ENCODE measurements around the gene DIPK2B.

DIPK2B gene

GRCh38 chrX:45228126-45228525 lies 27.4 kb upstream of the DIPK2B start:
- CTCF ChIA-PET = interaction anchor here (1.1 to 1.4 kb wide), 3 partner anchors 14 to 192 kb away, joined by 3 read pairs; no protein-coding TSS in a partner anchor
- peaks cover 0 to 5% (median 0%) of the 10 kb centered on the region in 5 experiments for H3K27me3 ChIP-seq (replicated peaks in 2 of 5; ENCODE audit: control insufficient read depth in 4 of 5, insufficient read depth in 5 of 5, low read length in 4 of 5)
- WGBS (ENCODE audit: insufficient coverage) = 88% methylated on average over 3 of the region's 4 CpGs
- no peak overlapping the region for H3K27ac ChIP-seq (ENCODE audit: insufficient read depth in 1 of 2, low read depth in 1 of 2, low read length in 2 of 2, poor library complexity in 1 of 2, severe bottlenecking in 2 of 2)
- peaks cover 0 to 1% (median 0%) of the 10 kb centered on the region in 5 experiments for H3K9me3 ChIP-seq (ENCODE audit: control extremely low read depth in 1 of 5, control insufficient read depth in 4 of 5, insufficient read depth in 2 of 5, low read depth in 1 of 5, low read length in 4 of 5)
- H3K36me3 ChIP-seq (ENCODE audit: control insufficient read depth in 4 of 4, insufficient read depth in 4 of 4, low read length in 3 of 4) = no peaks in the 10 kb centered on the region
- H3K4me1 ChIP-seq (ENCODE audit: control extremely low read depth in 1 of 4, control insufficient read depth in 4 of 4, insufficient read depth in 4 of 4, low read length in 3 of 4) = peaks cover 4 to 21% (median 13%) of the 10 kb centered on the region in 4 experiments
- POLR2A ChIA-PET = no interaction called here
- no peak overlapping the region for H3K4me3 ChIP-seq (ENCODE audit: control insufficient read depth in 1 of 7, extremely low read depth in 1 of 7, insufficient read depth in 4 of 7, low read depth in 2 of 7, low read length in 6 of 7)
- no peak for DNase-seq

DNA sequence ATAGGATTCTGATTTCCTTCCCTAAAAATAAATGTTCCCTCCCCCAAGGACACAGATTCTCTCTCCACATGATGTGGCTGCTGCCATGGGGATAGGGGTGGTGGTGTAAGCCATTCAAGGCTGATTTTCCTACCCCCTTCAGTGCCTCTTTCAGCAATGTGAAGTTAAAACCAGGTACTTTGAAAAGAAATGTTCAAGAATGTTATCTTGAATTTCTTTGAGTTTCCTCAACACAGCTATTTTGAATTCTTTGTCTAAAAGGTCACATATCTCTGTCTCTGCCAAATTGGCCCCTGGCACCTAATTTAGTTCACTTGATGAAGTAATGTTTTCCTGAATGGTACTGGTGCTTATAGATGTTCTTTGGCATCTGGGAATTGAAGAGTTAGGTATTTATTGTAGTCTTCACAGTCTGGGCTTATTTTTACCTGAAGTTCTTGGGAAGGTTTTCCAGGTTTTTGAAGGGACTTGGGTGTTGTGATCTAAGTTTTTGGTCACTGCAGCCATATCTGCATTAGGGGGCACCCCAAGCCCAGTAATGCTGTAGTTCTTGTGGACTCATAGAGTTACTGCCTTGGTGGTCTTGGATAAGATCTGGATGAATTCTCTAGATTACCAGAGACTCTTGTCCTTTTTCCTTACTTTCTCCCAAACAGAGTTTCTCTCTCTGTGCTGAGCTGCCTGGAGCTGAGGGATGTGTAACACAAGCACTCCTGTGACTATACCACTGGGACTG lies 7.6 kb upstream of the DIPK2B start:
- Histone ChIP-seq H3K4me1 (ENCODE audit: control extremely low read depth in 1 of 4, control insufficient read depth in 4 of 4, insufficient read depth in 4 of 4, low read length in 3 of 4) (no peaks in the 10 kb centered on the region), H3K9me3 (ENCODE audit: control extremely low read depth in 1 of 5, control insufficient read depth in 4 of 5, insufficient read depth in 2 of 5, low read depth in 1 of 5, low read length in 4 of 5) (peaks cover 2 to 4% (median 3%) of the 10 kb centered on the region in 5 experiments), H3K27me3 (replicated peaks in 2 of 5; ENCODE audit: control insufficient read depth in 4 of 5, insufficient read depth in 5 of 5, low read length in 4 of 5) (peaks cover 0 to 8% (median 0%) of the 10 kb centered on the region in 5 experiments), H3K36me3 (ENCODE audit: control insufficient read depth in 4 of 4, insufficient read depth in 4 of 4, low read length in 3 of 4) (no peaks in the 10 kb centered on the region), H3K4me3 (ENCODE audit: control insufficient read depth in 1 of 7, extremely low read depth in 1 of 7, insufficient read depth in 4 of 7, low read depth in 2 of 7, low read length in 6 of 7) (no peak overlapping the region), H3K27ac (ENCODE audit: insufficient read depth in 1 of 2, low read depth in 1 of 2, low read length in 2 of 2, poor library complexity in 1 of 2, severe bottlenecking in 2 of 2) (no peak overlapping the region)
- ChIA-PET CTCF (no interaction called here), POLR2A (no interaction called here)
- no peak for DNase-seq

DNA sequence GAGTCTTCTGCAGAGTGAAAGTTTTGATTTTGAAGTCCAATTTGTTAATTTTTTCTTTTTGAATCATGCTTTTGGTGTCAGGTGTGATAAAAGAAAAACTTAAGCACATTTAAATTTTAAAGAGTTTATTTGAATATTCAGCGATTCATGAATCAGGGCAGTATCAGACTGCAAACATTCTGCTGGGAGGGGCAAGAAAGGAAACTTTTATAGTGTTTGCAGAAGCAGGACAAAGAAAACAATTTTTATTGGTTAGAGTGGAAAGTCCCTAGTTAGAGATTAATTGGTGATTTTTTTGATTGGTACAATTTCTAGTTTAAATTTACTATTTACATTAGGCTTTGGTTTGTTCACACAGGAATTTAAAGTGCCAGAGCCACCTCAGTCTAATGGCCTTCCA lies 1.5 kb upstream of the DIPK2B start:
- Histone ChIP-seq H3K36me3 (ENCODE audit: control insufficient read depth in 4 of 4, insufficient read depth in 4 of 4, low read length in 3 of 4) (no peaks in the 10 kb centered on the region), H3K4me3 (ENCODE audit: control insufficient read depth in 1 of 7, extremely low read depth in 1 of 7, insufficient read depth in 4 of 7, low read depth in 2 of 7, low read length in 6 of 7) (no peak overlapping the region), H3K4me1 (ENCODE audit: control extremely low read depth in 1 of 4, control insufficient read depth in 4 of 4, insufficient read depth in 4 of 4, low read length in 3 of 4) (peaks cover 0 to 15% (median 4%) of the 10 kb centered on the region in 4 experiments), H3K27me3 (replicated peaks in 2 of 5; ENCODE audit: control insufficient read depth in 4 of 5, insufficient read depth in 5 of 5, low read length in 4 of 5) (peaks cover 0 to 31% (median 0%) of the 10 kb centered on the region in 5 experiments), H3K27ac (ENCODE audit: insufficient read depth in 1 of 2, low read depth in 1 of 2, low read length in 2 of 2, poor library complexity in 1 of 2, severe bottlenecking in 2 of 2) (no peak overlapping the region), H3K9me3 (ENCODE audit: control extremely low read depth in 1 of 5, control insufficient read depth in 4 of 5, insufficient read depth in 2 of 5, low read depth in 1 of 5, low read length in 4 of 5) (peaks cover 0 to 2% (median 0%) of the 10 kb centered on the region in 5 experiments)
- WGBS (ENCODE audit: insufficient coverage) = 100% methylated on average over 1 of the region's 1 CpG
- DNase-seq = no peak
- ChIA-PET CTCF (no interaction called here), POLR2A (interaction anchor here (0.6 kb wide), 1 partner anchor 35 kb away, joined by 5 read pairs; no protein-coding TSS in a partner anchor)

DNA sequence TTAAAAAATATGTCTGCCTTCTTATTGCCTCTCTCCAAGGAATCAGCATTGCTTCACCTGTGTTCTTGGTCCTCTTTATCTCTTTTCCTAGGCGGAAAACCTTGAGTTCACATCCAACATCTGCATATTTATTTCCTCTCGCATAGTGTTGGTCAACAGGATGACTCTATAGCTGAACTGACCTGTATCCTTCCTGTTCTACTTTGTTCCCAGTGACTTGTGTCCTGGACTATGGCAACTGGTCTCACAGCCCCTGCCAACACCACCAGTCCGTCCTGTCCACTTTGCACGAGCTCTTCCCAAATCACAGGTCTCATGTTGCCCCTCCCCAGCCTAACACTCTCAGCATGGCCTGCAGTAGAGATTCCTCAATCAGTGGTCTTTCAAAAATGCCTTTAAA lies 2.0 kb downstream of the DIPK2B start:
- Histone ChIP-seq H3K27me3 (replicated peaks in 2 of 5; ENCODE audit: control insufficient read depth in 4 of 5, insufficient read depth in 5 of 5, low read length in 4 of 5) (peaks cover 0 to 36% (median 0%) of the 10 kb centered on the region in 5 experiments), H3K36me3 (ENCODE audit: control insufficient read depth in 4 of 4, insufficient read depth in 4 of 4, low read length in 3 of 4) (no peaks in the 10 kb centered on the region), H3K4me3 (ENCODE audit: control insufficient read depth in 1 of 7, extremely low read depth in 1 of 7, insufficient read depth in 4 of 7, low read depth in 2 of 7, low read length in 6 of 7) (no peak overlapping the region), H3K4me1 (ENCODE audit: control extremely low read depth in 1 of 4, control insufficient read depth in 4 of 4, insufficient read depth in 4 of 4, low read length in 3 of 4) (peaks cover 0 to 15% (median 4%) of the 10 kb centered on the region in 4 experiments), H3K27ac (ENCODE audit: insufficient read depth in 1 of 2, low read depth in 1 of 2, low read length in 2 of 2, poor library complexity in 1 of 2, severe bottlenecking in 2 of 2) (no peak overlapping the region), H3K9me3 (ENCODE audit: control extremely low read depth in 1 of 5, control insufficient read depth in 4 of 5, insufficient read depth in 2 of 5, low read depth in 1 of 5, low read length in 4 of 5) (no peaks in the 10 kb centered on the region)
- DNase-seq = no peak
- WGBS (ENCODE audit: insufficient coverage) = 70% methylated on average over 4 of the region's 4 CpGs
- CTCF ChIA-PET = no interaction called here
- POLR2A ChIA-PET = no interaction called here

GRCh38 chrX:45198301-45198700 lies 2.4 kb downstream of the DIPK2B start:
- ChIA-PET CTCF (no interaction called here), POLR2A (no interaction called here)
- peak in 2 of 3 donors; percentile 8 for DNase-seq
- Histone ChIP-seq H3K36me3 (ENCODE audit: control insufficient read depth in 4 of 4, insufficient read depth in 4 of 4, low read length in 3 of 4) (no peaks in the 10 kb centered on the region), H3K4me1 (ENCODE audit: control extremely low read depth in 1 of 4, control insufficient read depth in 4 of 4, insufficient read depth in 4 of 4, low read length in 3 of 4) (peaks cover 0 to 15% (median 4%) of the 10 kb centered on the region in 4 experiments), H3K9me3 (ENCODE audit: control extremely low read depth in 1 of 5, control insufficient read depth in 4 of 5, insufficient read depth in 2 of 5, low read depth in 1 of 5, low read length in 4 of 5) (no peaks in the 10 kb centered on the region), H3K4me3 (ENCODE audit: control insufficient read depth in 1 of 7, extremely low read depth in 1 of 7, insufficient read depth in 4 of 7, low read depth in 2 of 7, low read length in 6 of 7) (no peak overlapping the region), H3K27me3 (replicated peaks in 2 of 5; ENCODE audit: control insufficient read depth in 4 of 5, insufficient read depth in 5 of 5, low read length in 4 of 5) (peaks cover 0 to 36% (median 0%) of the 10 kb centered on the region in 5 experiments), H3K27ac (ENCODE audit: insufficient read depth in 1 of 2, low read depth in 1 of 2, low read length in 2 of 2, poor library complexity in 1 of 2, severe bottlenecking in 2 of 2) (no peak overlapping the region)
- 4% methylated on average over 2 of the region's 3 CpGs for WGBS (ENCODE audit: insufficient coverage)

GRCh38 chrX:45196701-45197100 lies 4.0 kb downstream of the DIPK2B start:
- 100% methylated on average over 1 of the region's 2 CpGs for WGBS (ENCODE audit: insufficient coverage)
- Histone ChIP-seq H3K4me3 (ENCODE audit: control insufficient read depth in 1 of 7, extremely low read depth in 1 of 7, insufficient read depth in 4 of 7, low read depth in 2 of 7, low read length in 6 of 7) (no peak overlapping the region), H3K36me3 (ENCODE audit: control insufficient read depth in 4 of 4, insufficient read depth in 4 of 4, low read length in 3 of 4) (no peaks in the 10 kb centered on the region), H3K4me1 (ENCODE audit: control extremely low read depth in 1 of 4, control insufficient read depth in 4 of 4, insufficient read depth in 4 of 4, low read length in 3 of 4) (peaks cover 0 to 17% (median 6%) of the 10 kb centered on the region in 4 experiments), H3K9me3 (ENCODE audit: control extremely low read depth in 1 of 5, control insufficient read depth in 4 of 5, insufficient read depth in 2 of 5, low read depth in 1 of 5, low read length in 4 of 5) (no peaks in the 10 kb centered on the region), H3K27ac (ENCODE audit: insufficient read depth in 1 of 2, low read depth in 1 of 2, low read length in 2 of 2, poor library complexity in 1 of 2, severe bottlenecking in 2 of 2) (no peak overlapping the region), H3K27me3 (replicated peaks in 2 of 5; ENCODE audit: control insufficient read depth in 4 of 5, insufficient read depth in 5 of 5, low read length in 4 of 5) (peaks cover 0 to 27% (median 0%) of the 10 kb centered on the region in 5 experiments)
- ChIA-PET POLR2A (no interaction called here), CTCF (no interaction called here)
- DNase-seq = no peak

DNA sequence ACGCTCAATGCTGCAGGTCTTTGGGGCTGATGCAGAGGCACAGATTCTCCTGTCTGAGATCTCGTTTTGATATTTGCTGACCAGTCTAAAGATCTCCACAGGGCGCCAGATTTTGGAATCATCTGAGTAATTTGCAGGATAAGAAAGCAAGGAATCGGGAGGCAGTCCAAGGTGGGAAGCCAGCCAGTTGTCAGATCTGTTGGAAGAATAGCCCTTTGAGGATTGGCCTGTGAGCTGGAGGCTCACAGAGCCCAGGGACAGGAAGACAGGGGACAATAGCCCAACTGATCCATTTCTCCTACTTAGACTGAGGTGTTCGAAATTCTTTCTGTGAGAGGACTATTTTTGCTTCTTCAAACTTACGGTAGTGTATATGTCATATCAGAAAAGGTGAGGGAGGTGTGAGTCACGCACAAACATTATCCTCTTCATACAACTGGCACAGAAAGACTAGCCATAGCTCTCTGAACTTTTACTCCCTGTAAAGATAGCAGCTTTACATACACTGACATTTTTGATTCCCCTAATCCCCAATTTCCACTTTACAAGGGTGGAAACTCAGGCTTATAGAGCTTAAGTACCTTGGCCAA lies 8.8 kb downstream of the DIPK2B start:
- Histone ChIP-seq H3K9me3 (ENCODE audit: control extremely low read depth in 1 of 5, control insufficient read depth in 4 of 5, insufficient read depth in 2 of 5, low read depth in 1 of 5, low read length in 4 of 5) (no peaks in the 10 kb centered on the region), H3K27ac (ENCODE audit: insufficient read depth in 1 of 2, low read depth in 1 of 2, low read length in 2 of 2, poor library complexity in 1 of 2, severe bottlenecking in 2 of 2) (no peak overlapping the region), H3K36me3 (ENCODE audit: control insufficient read depth in 4 of 4, insufficient read depth in 4 of 4, low read length in 3 of 4) (no peaks in the 10 kb centered on the region), H3K4me1 (ENCODE audit: control extremely low read depth in 1 of 4, control insufficient read depth in 4 of 4, insufficient read depth in 4 of 4, low read length in 3 of 4) (peaks cover 0 to 20% (median 14%) of the 10 kb centered on the region in 4 experiments), H3K4me3 (ENCODE audit: control insufficient read depth in 1 of 7, extremely low read depth in 1 of 7, insufficient read depth in 4 of 7, low read depth in 2 of 7, low read length in 6 of 7) (no peak overlapping the region), H3K27me3 (replicated peaks in 2 of 5; ENCODE audit: control insufficient read depth in 4 of 5, insufficient read depth in 5 of 5, low read length in 4 of 5) (peaks cover 0 to 14% (median 0%) of the 10 kb centered on the region in 5 experiments)
- no peak for DNase-seq
- ChIA-PET CTCF (interaction anchor here (1.1 kb wide), 1 partner anchor 36 kb away, joined by 3 read pairs; no protein-coding TSS in a partner anchor), POLR2A (no interaction called here)
- WGBS (ENCODE audit: insufficient coverage) = 70% methylated on average over 4 of the region's 7 CpGs

Measured in common myeloid progenitor, CD34-positive (primary cell).